Activated T-cell treated with anti-CD3 and anti-CD28 coated beads for 1 hour (primary cell): ENCODE results near the gene CNIH3.
A peak's percentile ranks its signal among the peaks of the same experiment; 100 is the strongest.
"Not testable (repeated sequence)": the region's sequence is repeated elsewhere in the genome, so short reads cannot be mapped to it uniquely, and the experiment has no call there.

Experiments
- DNase-seq: peaks from one replicate; pipeline ENCODE4 v3.0.0-alpha.2; 2020; ENCODE audit warnings: low read depth

Gene CNIH3

DNA sequence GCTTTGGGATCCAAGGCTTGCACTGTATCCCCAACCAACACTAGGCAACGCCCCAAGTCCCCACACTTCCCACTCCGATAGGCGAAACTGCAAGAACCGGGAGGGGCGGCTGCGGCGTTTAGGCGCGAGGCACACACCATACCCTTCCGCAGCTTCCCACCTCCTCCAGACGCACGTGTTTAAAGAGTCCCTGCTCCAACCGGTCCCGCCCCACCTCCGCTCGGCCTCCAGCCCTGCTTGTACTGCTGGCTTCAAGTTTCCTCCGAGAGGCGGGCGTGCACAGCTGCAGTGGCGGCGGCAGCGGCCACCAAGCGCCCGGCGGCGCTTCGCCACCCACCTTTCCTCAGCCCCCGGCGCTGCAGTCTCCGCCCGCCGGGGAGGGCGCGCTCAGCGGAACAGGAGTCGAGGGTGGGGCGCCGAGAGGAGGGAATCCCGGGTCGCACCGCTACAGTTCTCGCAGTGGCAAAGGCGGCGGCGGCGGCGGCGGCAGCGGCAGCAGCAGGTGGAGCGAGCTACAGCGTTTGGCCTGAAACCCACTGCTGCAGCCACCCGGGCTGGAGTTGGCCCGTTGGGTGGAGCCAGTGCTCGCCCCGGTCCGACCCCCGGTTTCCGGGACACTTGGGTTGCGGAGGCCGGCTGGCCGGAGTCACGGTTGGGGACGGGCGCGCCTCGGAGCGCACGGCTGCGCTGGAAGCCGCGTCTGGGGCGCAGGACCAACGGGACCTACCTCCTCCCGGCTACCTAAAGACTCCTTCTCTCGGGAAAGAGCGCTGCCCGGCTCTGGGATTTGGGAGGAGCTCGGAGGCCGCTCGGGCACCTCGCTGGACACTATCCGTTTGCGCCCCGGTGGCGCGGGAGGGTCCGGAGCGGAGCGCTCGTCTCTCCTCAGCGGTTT is at the start of gene CNIH3:
TSS of gene CNIH3 (plus strand) at position 457 of the 895 bp plus-strand sequence. CDS start 858 bp downstream, outside the sequence.
- DNase-seq, result peak; percentile 9

DNA sequence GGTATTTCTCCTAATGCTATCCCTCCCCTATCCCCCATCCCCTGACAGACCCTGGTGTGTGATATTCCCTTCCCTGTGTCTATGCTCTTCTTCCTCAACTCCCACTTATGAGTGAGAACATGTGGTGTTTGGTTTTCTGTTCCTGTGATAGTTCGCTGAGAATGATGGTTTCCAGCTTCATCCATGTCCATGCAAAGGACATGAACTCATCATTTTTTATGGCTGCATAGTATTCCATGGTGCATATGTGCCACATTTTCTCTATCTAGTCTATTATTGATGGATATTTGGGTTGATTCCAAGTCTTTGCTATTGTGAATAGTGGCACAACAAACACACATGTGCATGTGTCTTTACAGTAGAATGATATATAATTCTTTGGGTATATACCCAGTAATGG is 49.6 kb upstream of the CNIH3 start:
- DNase-seq, result not testable (repeated sequence)

DNA sequence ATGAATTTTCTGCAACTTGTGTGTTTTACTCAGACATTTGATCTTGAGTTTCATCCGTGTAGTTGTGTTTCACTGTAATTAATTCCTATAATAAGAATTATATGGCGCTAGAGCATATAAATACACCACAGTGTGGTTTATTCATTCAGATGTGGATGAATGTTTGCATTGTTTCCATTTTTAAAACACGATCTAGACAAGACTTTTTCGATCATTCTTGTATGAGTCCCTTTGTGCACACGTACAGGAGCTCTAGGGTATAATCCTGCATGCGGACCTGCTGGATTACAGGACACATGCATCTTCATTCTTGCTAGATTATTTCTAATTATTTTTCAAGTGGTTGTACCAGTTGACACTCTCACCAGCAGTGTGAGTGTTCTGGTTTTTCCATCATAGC is 46.8 kb upstream of the CNIH3 start:
- no peak for DNase-seq

DNA sequence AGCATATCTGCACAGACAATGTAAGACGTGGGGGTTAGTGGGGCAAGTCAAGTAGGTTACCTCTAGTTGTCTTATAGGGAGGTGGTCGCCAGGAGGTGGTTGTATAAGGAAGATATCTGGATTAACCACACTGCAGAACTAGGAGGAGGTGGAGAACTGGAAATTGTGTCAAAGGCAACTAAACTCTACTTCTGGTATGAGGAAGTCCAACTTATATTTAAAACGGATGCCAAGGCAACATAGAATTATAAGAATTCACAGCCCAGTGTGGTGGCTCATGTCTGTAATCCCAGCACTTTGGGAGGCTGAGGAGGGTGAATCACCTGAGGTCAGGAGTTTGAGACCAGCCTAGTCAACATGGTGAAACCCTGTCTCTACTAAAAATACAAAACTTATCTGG is 44.1 kb upstream of the CNIH3 start:
- not testable (repeated sequence) for DNase-seq

DNA sequence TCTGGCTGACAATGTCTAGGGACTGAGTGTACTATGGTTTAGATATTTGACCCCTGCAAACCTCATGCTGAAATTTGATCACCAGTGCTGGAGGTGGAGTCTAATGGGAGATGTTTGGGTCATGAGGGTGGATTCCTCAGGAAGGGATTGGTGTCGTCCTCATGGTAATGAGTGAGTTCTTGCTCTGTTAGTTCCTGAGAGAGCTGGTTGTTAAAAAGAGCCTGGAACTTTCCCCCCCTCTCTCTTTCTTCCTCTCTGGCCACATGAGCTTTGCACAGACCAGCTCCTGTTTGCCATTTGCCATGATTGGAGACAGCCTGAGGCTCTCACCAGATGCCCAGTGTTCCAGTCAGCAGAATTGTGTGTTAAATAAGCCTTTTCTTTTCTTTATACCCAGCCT is 36.6 kb upstream of the CNIH3 start:
- no peak for DNase-seq

DNA sequence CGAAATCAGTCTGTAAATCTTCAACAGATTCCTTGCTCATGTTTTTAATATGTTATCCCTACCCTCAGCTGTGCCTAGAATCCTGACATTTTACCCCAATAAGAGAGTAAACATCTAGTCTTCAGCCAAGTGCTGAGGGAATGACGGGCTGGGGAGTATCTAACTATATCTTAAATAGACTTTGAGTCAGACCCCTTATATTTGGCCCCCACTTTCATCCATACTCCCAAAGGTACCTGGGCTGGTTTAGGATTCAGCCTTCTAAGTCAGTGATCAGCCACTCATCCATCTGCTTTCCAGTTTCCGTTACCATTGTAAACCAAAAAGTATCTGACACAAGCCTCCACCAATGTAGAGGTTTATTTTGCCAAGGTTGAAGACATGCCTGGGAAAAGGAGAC is 36.1 kb upstream of the CNIH3 start:
- no peak for DNase-seq

DNA sequence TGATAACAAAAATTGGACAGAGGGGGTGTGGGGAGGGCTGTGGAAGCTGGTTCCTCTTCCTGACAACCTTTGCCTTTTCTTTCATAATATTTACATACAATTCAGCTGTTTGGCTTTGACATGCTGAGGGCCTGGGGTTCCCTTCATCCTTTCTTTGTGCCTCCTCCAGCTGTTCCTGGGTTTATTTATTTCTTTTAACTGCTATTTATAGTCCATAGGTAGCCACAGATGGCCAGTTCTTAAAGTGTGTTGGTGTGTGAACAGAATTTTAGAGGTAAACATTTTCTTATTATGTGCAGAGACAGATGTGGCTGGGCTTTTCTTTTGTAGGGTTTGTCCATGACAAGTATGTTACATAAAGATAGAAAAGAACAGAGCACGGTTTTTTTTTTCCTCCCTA is 34.1 kb upstream of the CNIH3 start:
- no peak for DNase-seq

DNA sequence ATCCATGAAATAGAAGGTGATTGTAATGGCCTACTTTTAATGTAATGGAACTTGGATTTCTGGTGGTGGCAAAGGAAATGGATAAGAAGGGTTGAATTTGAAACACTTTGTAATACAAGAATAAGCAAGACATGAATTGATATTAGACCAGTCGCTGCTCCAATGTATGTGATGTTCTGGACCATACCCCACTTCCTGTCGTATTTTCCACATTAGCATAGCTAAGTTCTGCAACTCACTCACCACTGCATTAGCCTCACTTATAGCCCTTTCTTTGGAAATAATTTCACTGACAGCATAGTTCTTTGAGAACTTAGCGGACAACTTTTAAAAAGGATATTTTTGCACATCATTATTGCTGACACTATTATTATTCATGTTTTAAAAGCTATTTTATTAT is 32.3 kb upstream of the CNIH3 start:
- DNase-seq, result no peak

DNA sequence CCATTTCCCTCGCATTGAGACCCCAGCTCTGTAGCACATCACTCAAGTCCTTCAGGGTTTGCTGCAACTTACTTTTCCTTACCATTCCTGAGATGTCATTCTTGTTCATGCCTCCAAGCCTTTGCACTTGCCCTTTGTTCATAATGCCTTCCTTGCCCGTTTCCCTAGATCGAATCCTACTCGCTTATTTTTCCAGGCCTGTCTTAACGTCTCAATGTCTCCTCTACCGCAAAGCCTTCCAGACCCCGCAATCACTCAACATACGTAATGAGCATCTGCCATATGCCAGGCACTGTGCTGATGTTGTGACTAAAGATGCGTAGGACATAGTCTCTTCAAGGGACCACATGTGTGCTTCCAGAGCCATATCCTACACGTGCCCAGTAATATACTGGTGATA is 31.1 kb upstream of the CNIH3 start:
- no peak for DNase-seq

DNA sequence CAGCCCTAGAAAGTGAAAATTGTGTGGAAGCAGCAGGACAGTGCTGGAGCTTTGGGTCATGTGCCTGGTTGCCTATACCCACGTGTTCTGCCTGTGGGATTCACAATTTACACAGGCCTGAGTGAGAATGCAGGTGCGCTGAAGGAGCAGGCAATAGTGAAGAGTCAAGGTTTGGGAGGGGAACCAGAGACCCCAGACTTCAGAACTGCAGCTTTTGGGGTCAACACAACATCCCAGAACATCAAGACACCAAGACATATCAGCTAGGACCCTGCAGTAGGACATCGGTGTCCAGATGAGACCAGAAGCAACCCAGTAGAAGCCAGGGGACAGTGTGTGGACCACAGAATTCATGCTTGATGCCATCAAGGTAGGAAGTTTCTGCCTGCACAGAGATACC is 29.1 kb upstream of the CNIH3 start:
- no peak for DNase-seq

DNA sequence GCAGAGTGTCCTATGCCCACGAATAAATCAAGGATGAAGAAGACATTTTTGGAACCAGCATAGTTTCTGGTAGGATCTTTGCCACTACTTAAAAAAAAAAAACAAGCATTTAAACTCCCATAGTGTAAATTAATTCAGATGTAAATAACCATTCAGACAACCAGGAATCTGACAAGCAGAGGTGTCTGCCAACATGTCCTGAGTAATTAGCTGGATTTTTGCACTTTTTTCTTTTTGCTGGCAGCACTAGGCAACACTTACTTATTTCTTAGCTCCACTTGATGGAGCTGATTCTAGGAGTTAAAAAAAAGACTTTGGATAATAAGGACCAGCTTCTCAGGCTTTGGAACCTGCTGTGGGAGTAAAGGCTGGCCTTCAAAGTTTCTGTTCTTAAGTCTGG is 27.6 kb upstream of the CNIH3 start:
- DNase-seq, result no peak

DNA sequence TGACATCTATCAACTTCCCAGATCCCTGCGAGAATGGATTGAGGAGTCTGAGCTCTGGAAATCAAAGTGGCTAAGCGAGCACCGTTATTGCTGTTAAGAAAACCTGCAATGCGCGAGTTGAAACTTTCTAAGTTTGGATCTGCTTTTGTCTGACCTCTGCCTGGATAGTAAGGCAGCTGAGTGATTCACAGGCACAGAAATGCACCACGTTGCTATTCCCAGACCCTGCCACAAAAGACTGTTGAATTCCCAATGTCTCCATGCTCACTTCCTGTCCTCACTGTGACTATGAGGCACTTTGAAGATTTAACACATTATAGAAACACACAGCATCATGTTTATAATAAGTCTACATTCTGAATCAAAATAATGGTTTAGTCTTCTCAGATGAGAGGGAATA is 27.1 kb upstream of the CNIH3 start:
- no peak for DNase-seq

DNA sequence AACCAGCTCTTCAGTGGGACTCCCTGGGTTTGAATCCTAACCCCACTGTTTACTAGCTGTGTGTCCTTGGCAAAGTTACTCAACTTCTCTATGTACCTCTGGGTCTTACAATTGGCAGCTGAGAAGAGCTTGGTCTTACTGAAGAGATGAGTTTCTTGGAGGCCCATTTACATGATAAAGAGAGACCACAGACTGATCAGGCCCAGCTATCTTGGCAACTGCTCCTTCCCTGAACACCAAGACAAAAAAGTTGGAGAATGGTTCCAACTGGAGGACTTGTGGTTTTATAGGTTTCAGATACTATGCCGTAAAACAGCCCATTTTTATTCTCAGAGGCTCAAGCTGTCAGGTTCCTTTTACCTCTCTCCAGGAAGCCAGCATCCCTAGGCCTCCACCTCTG is 24.8 kb upstream of the CNIH3 start:
- DNase-seq, result no peak

DNA sequence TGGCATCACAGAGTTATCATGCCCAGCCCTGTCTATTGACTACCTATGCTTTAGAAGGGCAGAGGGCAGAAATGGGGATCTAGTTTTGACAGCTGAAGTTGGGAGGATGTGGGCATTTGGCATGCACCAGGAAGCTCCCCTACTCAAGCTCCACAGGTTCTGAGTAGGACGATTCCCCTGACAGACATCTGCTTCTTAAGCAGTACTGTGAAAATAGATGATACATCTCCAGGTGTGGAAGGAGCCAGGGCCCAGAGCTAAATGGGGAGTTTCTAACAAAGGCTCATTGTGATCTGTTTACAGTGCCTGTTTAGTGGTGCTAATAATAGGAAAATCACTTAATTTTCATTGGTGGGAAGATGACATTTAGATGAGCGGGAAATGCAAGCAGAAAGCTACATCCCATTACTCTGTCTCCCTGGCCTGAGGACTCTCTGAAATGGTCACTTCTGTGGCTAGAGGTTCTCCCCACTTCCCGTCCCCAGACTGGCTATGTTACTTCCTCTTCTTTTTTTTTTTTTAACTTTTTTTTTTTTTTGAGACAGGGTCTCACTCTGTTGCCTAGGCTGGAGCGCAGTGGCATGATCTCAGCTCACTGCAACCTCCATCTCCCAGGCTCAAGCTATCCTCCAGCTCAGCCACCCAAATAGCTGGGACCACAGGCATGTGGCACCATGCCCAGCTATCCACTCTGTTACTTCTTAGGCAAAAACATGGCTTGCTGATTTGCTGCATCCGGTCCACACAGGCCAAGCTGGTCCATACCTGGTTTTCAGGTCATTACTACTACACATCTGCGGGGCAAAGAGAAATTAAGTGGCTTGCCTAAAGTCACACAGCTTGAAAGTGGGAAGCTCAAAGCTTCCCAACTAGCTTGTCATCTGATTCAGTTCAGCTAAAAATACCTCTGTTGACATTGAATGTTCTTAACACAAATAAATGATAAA is 23.2 kb upstream of the CNIH3 start:
- DNase-seq, result no peak

DNA sequence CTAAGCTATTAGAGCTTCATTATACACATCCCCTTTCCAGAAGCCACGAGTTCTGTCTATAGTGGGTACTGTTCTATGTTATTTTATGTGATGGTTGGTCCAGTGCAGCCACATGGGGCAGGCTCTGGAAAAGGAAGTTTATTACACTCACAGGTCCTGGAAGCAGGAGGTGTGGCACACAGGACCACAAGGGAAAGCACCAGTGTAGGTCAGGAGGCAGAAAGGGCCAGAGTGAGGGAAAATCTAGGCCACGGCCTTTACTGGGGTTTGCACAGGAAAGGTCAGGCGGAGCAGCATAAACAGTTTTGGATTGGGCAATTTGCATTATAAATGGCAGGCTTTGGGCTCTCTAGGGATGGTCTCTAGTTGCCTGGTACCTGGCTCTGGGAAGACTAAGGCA is 21.8 kb upstream of the CNIH3 start:
- DNase-seq, result no peak

DNA sequence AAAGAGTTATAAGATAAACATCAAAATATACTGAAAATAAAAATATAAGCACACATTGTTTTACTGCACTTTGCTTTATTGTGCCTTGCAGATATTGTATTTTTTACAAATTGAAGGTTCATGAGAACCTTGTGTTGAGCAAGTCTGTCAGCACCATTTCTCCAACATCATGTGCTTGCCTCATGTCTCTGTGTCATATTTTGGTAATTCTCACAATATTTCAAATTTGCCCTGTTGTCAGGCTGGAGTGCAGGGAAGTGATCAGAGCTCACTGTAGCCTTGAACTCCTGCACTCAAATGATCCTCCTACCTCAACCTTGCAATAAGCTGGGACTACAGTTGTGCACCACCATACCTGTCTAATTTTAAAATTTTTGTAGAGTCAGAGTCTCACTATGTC is 21.3 kb upstream of the CNIH3 start:
- DNase-seq, result no peak

DNA sequence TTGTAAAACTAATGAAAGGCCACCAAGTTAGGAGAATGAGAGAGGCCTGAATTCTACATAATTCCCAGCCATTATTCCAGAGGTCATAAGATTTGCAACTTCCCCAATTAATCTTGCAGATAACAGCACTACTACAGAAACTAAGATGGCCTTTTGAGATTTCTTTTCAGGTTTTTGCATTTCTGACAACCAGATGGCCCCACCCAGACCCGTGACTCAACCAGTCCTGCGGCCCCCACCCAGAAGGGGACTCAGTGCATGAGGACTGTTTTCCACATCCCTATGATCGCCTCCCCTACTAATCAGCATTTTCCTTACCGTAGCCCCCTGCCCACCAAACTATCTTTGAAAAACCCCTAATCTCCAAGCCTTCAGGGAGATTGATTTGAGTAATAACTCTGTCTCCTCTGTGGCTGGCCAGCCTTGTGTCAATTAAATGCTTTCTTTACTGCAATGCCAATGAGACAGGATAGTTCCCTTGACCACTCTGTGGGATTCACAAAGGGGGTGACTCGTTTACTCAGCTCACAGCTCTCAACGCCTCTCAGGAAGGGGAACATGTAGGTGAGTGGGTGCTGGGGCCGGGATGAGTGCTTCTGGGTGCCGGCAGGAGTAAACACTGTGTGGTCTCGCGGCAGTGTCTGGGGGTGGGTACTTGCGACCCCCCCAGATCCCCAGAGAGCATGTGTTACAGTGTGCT is 10.5 kb upstream of the CNIH3 start:
- DNase-seq, result no peak

DNA sequence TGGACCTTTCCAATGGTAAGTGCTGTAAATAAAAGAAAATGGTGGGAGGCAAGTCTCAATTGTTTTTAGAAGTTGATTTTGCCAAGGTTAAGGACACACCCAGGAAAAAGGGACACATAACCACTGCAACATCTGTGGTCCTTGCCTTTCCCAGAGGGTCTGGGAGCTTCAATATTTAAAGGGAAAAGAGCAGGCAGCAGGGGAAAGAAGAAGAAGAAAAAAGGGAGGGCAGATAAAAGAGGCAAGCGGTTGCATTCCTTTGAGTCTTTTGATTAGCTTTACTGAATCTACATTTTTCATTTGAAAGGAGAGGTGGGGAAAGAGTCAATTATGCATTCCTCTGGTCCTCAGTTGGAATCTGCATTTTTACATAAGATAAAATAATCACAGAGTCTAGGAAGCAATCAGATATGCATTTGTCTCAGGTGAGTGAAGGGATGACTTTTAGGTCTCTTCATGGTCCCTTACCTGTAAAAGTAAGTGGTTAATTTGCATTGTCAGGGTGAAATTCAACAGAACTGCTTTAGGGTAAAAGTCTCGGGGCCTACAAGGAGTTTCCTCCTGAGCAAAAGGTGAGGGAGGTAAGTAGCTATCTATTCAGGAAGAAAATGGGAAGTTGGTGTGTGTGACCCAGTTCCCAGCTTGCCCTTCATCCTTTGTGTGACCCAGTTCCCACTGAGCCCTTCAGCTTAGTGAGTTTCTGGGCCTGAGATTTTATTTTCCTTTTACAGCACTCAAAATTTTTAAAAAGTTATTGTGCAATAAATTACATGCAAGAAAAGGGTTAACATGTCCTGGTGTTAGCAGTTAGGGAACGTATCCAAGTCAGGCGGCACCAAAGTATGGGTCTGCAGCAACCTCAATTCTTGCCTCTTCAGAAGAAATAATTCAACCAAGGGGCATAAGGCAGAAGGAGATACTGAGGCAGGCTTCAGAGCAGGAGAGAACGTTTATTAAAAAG is 8.6 kb upstream of the CNIH3 start:
- DNase-seq, result no peak

DNA sequence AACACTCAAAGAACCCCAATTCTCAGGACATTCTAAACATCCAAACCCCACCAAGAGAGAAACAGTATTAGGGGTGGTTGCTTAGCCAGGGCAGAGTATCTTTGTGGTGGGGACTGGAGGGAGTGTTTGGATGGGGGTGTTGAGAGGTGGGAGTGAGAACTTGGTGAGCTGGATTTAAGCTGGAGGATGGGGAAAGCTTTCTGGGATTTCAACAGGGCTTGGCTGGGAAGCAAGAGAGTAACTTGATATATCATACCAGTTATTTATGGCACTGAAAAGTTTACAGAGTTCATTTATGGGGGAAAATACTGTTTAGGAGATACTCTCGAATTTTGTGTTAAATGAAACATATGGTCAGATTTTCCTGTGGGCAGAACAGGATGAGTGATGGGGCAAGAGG is 6.8 kb upstream of the CNIH3 start:
- no peak for DNase-seq

DNA sequence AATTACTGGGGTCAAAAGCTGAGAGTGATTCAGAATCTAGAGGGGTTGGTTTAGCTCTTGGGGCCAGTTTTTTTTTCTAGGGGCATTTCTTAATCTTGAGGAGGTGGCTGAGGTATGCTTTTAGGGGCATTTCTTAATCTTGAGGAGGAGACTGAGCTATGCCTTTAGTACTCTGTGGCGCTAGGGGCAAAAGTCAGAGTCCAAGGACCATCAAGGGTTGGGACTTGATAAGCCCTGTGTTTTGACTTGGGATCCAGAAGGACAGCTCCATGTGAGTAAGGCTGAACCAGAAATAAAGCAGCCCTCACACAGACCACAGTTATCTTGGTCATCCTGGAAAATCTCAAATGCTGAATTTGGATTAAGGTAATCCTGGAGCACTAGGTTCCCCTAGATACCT is 3.9 kb upstream of the CNIH3 start:
- DNase-seq, result no peak

DNA sequence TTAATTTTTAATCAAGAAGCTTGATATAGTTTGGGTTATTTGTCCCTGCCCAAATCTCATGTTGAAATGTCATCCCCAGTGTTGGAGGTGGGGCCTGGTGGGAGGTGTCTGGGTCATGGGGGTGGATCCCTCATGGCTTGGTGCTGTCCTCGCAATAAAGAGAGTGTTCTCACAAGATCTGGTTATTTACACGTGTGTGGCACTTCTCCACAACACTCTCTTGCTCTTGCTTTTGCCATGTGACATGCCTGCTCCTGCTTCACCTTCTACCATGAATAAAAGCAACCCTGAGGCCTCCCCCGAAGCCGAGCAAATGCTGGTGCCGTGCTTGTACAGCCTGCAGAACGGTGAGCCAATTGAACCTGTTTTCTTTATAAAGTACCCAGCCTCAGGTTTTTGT is 2.6 kb upstream of the CNIH3 start:
- no peak for DNase-seq
